ENCODE data around the gene SPATA25. TPM values are rescaled to one million over a fixed set of nuclear protein-coding genes. Genes with fewer than 3 reads are reported as not detected.

The SPATA25 gene
- total RNA-seq, 2 experiments from 2014 or later, result 0.55 to 1.2 TPM

- DNase-seq (no peak), ATAC-seq (no peak)
- H3K4me1 Mint-ChIP-seq, result peaks cover 29% of the 10 kb centered on the region
- no peaks in the 10 kb centered on the region for H3K9me3 Mint-ChIP-seq (ENCODE audit: low read depth)
- no peaks in the 10 kb centered on the region for H3K27me3 Mint-ChIP-seq
- CTCF ChIA-PET, result no interaction called here
- no peak overlapping the region for H3K4me3 Mint-ChIP-seq
- no peak overlapping the region for H3K27ac Mint-ChIP-seq
- peaks cover 4% of the 10 kb centered on the region for H3K36me3 Mint-ChIP-seq
Measured at GRCh38 chr20:45896641-45897161, 9.3 kb upstream of the SPATA25 start.

GRCh38 chr20:45894797-45895196 is 7.4 kb upstream of the SPATA25 start:
- no peaks in the 10 kb centered on the region for H3K9me3 Mint-ChIP-seq (ENCODE audit: low read depth)
- H3K4me1 Mint-ChIP-seq, result peaks cover 35% of the 10 kb centered on the region
- DNase-seq (no peak), ATAC-seq (no peak)
- H3K27ac Mint-ChIP-seq, result no peak overlapping the region
- H3K27me3 Mint-ChIP-seq, result no peaks in the 10 kb centered on the region
- peaks cover 4% of the 10 kb centered on the region for H3K36me3 Mint-ChIP-seq
- H3K4me3 Mint-ChIP-seq, result no peak overlapping the region
- CTCF ChIA-PET, result interaction anchor here (0.7 to 0.8 kb wide), 2 partner anchors 14 to 96 kb away, joined by 3 to 4 read pairs; partner anchors contain the start of gene ZSWIM1

GRCh38 chr20:45893831-45894230 is 6.4 kb upstream of the SPATA25 start:
- peaks cover 35% of the 10 kb centered on the region for H3K4me1 Mint-ChIP-seq
- H3K27me3 Mint-ChIP-seq, result no peaks in the 10 kb centered on the region
- ATAC-seq (no peak), DNase-seq (no peak)
- no peak overlapping the region for H3K4me3 Mint-ChIP-seq
- H3K36me3 Mint-ChIP-seq, result peaks cover 4% of the 10 kb centered on the region
- H3K9me3 Mint-ChIP-seq (ENCODE audit: low read depth), result no peaks in the 10 kb centered on the region
- peak overlapping the region; percentile 22 for H3K27ac Mint-ChIP-seq
- CTCF ChIA-PET, result interaction anchor here (1.2 to 3.3 kb wide), 2 partner anchors 13 to 40 kb away, joined by 3 to 8 read pairs; partner anchors contain the start of gene ZSWIM1

GRCh38 chr20:45892828-45893500 is 5.5 kb upstream of the SPATA25 start:
- CTCF ChIA-PET, result interaction anchor here (0.9 to 3.5 kb wide), 8 partner anchors 12 to 94 kb away, joined by 3 to 19 read pairs (median 3); partner anchors contain the start of gene ZSWIM1
- ATAC-seq (no peak), DNase-seq (peak; percentile 54)
- Mint-ChIP-seq H3K9me3 (ENCODE audit: low read depth) (no peaks in the 10 kb centered on the region), H3K4me1 (peaks cover 35% of the 10 kb centered on the region), H3K27ac (peak overlapping the region; percentile 66), H3K4me3 (peak overlapping the region; percentile 84), H3K27me3 (no peaks in the 10 kb centered on the region), H3K36me3 (peaks cover 4% of the 10 kb centered on the region)

- DNase-seq, result no peak
- no peaks in the 10 kb centered on the region for H3K9me3 Mint-ChIP-seq (ENCODE audit: low read depth)
- no peaks in the 10 kb centered on the region for H3K27me3 Mint-ChIP-seq
- CTCF ChIA-PET, result interaction anchor here (0.9 to 3.5 kb wide), 7 partner anchors 11 to 95 kb away, joined by 3 to 19 read pairs (median 3); partner anchors contain the start of gene ZSWIM1
- no peak for ATAC-seq
- H3K4me1 Mint-ChIP-seq, result peaks cover 35% of the 10 kb centered on the region
- H3K27ac Mint-ChIP-seq, result peak overlapping the region; percentile 57
- H3K4me3 Mint-ChIP-seq, result peak overlapping the region; percentile 84
- peaks cover 4% of the 10 kb centered on the region for H3K36me3 Mint-ChIP-seq
Measured at GRCh38 chr20:45892049-45892825, 4.8 kb upstream of the SPATA25 start.

GRCh38 chr20:45890985-45891983 is 3.9 kb upstream of the SPATA25 start, which contains the start of the genes CTSA and NEURL2:
Gene CTSA, plus strand, starts transcription at chr20:45891335. Its CDS starts 234 bp downstream, at chr20:45891569.
Gene NEURL2, minus strand, starts transcription at chr20:45891208. Its CDS starts 217 bp downstream, at chr20:45890991.
- CTCF ChIA-PET, result interaction anchor here (0.7 to 3.5 kb wide), 13 partner anchors 8 to 100 kb away, joined by 3 to 19 read pairs (median 3); partner anchors contain the start of genes DNTTIP1, PCIF1, WFDC3 and ZSWIM1
- no peaks in the 10 kb centered on the region for H3K9me3 Mint-ChIP-seq (ENCODE audit: low read depth)

GRCh38 chr20:45890077-45890984 is 2.9 kb upstream of the SPATA25 start:
- peaks cover 37% of the 10 kb centered on the region for H3K4me1 Mint-ChIP-seq
- H3K9me3 Mint-ChIP-seq (ENCODE audit: low read depth), result no peaks in the 10 kb centered on the region
- peak overlapping the region; percentile 56 for H3K27ac Mint-ChIP-seq
- peak; percentile 3 for ATAC-seq
- DNase-seq, result peak; percentile 55
- CTCF ChIA-PET, result interaction anchor here (0.7 to 3.5 kb wide), 17 partner anchors 9 to 124 kb away, joined by 3 to 19 read pairs (median 4); partner anchors contain the start of genes DNTTIP1, PCIF1, UBE2C and WFDC3
- no peaks in the 10 kb centered on the region for H3K27me3 Mint-ChIP-seq
- H3K4me3 Mint-ChIP-seq, result peak overlapping the region; percentile 84
- peaks cover 4% of the 10 kb centered on the region for H3K36me3 Mint-ChIP-seq

More at GRCh38 chr20:45890985-45891983, 3.9 kb upstream of the SPATA25 start, which contains the start of the genes CTSA and NEURL2:
- ATAC-seq, result peak; percentile 88
- peaks cover 35% of the 10 kb centered on the region for H3K4me1 Mint-ChIP-seq
- H3K36me3 Mint-ChIP-seq, result peaks cover 4% of the 10 kb centered on the region
- no peaks in the 10 kb centered on the region for H3K27me3 Mint-ChIP-seq
- peak within 1 kb of the TSS; percentile 84 for H3K4me3 Mint-ChIP-seq
- H3K27ac Mint-ChIP-seq, result peak within 1 kb of the TSS; percentile 75
- DNase-seq, result peak; percentile 91

GRCh38 chr20:45888681-45889080 is 1.3 kb upstream of the SPATA25 start:
- H3K27me3 Mint-ChIP-seq, result no peaks in the 10 kb centered on the region
- no peak for DNase-seq
- CTCF ChIA-PET, result interaction anchor here (1.5 to 2.1 kb wide), 3 partner anchors 8 to 61 kb away, joined by 3 to 8 read pairs (median 4); partner anchors contain the start of gene ZSWIM1
- no peak overlapping the region for H3K27ac Mint-ChIP-seq
- H3K4me3 Mint-ChIP-seq, result no peak overlapping the region
- H3K36me3 Mint-ChIP-seq, result peaks cover 4% of the 10 kb centered on the region
- H3K4me1 Mint-ChIP-seq, result peaks cover 39% of the 10 kb centered on the region
- no peaks in the 10 kb centered on the region for H3K9me3 Mint-ChIP-seq (ENCODE audit: low read depth)
- no peak for ATAC-seq

- Mint-ChIP-seq H3K4me1 (peaks cover 36% of the 10 kb centered on the region), H3K4me3 (no peak overlapping the region), H3K27me3 (peaks cover 8% of the 10 kb centered on the region), H3K36me3 (peaks cover 15% of the 10 kb centered on the region), H3K9me3 (ENCODE audit: low read depth) (no peaks in the 10 kb centered on the region), H3K27ac (no peak overlapping the region)
- CTCF ChIA-PET, result interaction anchor here (0.7 kb wide), 1 partner anchor 116 kb away, joined by 3 read pairs; no protein-coding TSS in a partner anchor
- ATAC-seq (no peak), DNase-seq (no peak)
Measured at GRCh38 chr20:45886590-45887345, 654 bp downstream of the SPATA25 start.

GRCh38 chr20:45883100-45883469 is 4.3 kb downstream of the SPATA25 start:
- H3K4me3 Mint-ChIP-seq, result no peak overlapping the region
- peaks cover 8% of the 10 kb centered on the region for H3K27me3 Mint-ChIP-seq
- no peak for DNase-seq
- CTCF ChIA-PET, result interaction anchor here (0.8 to 1.4 kb wide), 4 partner anchors 22 to 140 kb away, joined by 3 to 4 read pairs (median 3); no protein-coding TSS in a partner anchor
- peak overlapping the region; percentile 16 for H3K27ac Mint-ChIP-seq
- peaks cover 42% of the 10 kb centered on the region for H3K4me1 Mint-ChIP-seq
- H3K9me3 Mint-ChIP-seq (ENCODE audit: low read depth), result no peaks in the 10 kb centered on the region
- H3K36me3 Mint-ChIP-seq, result peaks cover 16% of the 10 kb centered on the region
- no peak for ATAC-seq
